HG03571 (cell line): ENCODE results near the gene LRMDA.

Experiments used
- ATAC-seq: cut with Tn5 transposase; IDR thresholded peaks from one replicate; pipeline ENCODE4 v1.9.1; 2021; ENCODE audit not compliant: unreplicated experiment

The LRMDA gene

GRCh38 chr10:76178532-76179292 is 747.3 kb downstream of the LRMDA start:
- ATAC-seq = no peak

GRCh38 chr10:76179806-76180205 is 748.4 kb downstream of the LRMDA start:
- ATAC-seq = no peak

- ATAC-seq = no peak
These were observed 753.2 kb downstream of the LRMDA start for GRCh38 chr10:76184647-76185046.

GRCh38 chr10:76185471-76186301 is 754.3 kb downstream of the LRMDA start:
- no peak for ATAC-seq

GRCh38 chr10:76188216-76188615 is 756.8 kb downstream of the LRMDA start:
- ATAC-seq = no peak

- no peak for ATAC-seq
These were observed 759.3 kb downstream of the LRMDA start for GRCh38 chr10:76190634-76191270.

GRCh38 chr10:76191336-76191735 is 759.9 kb downstream of the LRMDA start:
- ATAC-seq = no peak

- no peak for ATAC-seq
These were observed 760.7 kb downstream of the LRMDA start for GRCh38 chr10:76192151-76192550.

- no peak for ATAC-seq
These were observed 761.4 kb downstream of the LRMDA start for GRCh38 chr10:76192694-76193320.

- no peak for ATAC-seq
These were observed 764.4 kb downstream of the LRMDA start for GRCh38 chr10:76195654-76196390.

- ATAC-seq = no peak
These were observed 765.9 kb downstream of the LRMDA start for GRCh38 chr10:76197293-76197692.

GRCh38 chr10:76198287-76199035 is 767.0 kb downstream of the LRMDA start:
- ATAC-seq = no peak

GRCh38 chr10:76201962-76202361 is 770.5 kb downstream of the LRMDA start:
- no peak for ATAC-seq

GRCh38 chr10:76202777-76203176 is 771.4 kb downstream of the LRMDA start:
- ATAC-seq = no peak

- ATAC-seq = no peak
These were observed 773.9 kb downstream of the LRMDA start for GRCh38 chr10:76205361-76205760.

GRCh38 chr10:76206797-76207352 is 775.5 kb downstream of the LRMDA start:
- no peak for ATAC-seq

- no peak for ATAC-seq
These were observed 777.7 kb downstream of the LRMDA start for GRCh38 chr10:76209135-76209534.

GRCh38 chr10:76210211-76210610 is 778.8 kb downstream of the LRMDA start:
- no peak for ATAC-seq

GRCh38 chr10:76211691-76212090 is 780.3 kb downstream of the LRMDA start:
- no peak for ATAC-seq

GRCh38 chr10:76213876-76214275 is 782.5 kb downstream of the LRMDA start:
- no peak for ATAC-seq
